Renal cortex interstitium (tissue), 11 donors: ENCODE data around the gene NPSR1. TPM values are rescaled to one million over a fixed set of nuclear protein-coding genes. Genes with fewer than 3 reads are reported as not detected.
"Not testable (repeated sequence)": the region's sequence is repeated elsewhere in the genome, so short reads cannot be mapped to it uniquely, and the experiment has no call there.

Experiments used
- DNase-seq, 11 donors: peaks; one replicate each; pipeline ENCODE4 v3.0.0-alpha.2; 2013; ENCODE audit warnings: low read depth in 9 of 11, low spot score in 4 of 11; ENCODE audit errors: extremely low read depth in 1 of 11
- polyA plus RNA-seq, 3 donors: library from polyadenylated mRNA; unstranded; fragments of 120-200 nt; gene quantifications; one replicate each; pipeline ENCODE4 v1.2.1, GENCODE V29; 2013; ENCODE audit not compliant: insufficient read length in 3 of 3

The NPSR1 gene
- polyA plus RNA-seq, 3 donors: 0.21 TPM; not detected in 2

DNA sequence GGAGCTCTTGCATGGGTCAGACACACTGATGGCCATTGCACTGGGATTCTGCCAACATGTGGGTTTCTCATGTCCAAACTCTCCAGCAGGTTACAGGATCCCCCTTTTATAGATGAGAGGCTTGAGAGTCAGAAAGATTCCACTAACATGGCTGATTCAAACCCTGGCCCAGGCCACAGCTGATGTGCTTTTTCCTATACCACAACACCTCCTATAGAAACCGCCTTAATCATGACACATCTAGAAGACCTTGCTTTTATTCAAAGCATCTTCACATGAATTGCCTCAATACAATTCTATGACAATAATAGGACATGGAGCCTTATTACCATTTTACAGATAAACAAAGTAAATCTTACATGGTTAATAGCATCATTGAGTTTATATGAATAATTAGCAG lies 190.7 kb downstream of the NPSR1 start:
- no peak for DNase-seq

DNA sequence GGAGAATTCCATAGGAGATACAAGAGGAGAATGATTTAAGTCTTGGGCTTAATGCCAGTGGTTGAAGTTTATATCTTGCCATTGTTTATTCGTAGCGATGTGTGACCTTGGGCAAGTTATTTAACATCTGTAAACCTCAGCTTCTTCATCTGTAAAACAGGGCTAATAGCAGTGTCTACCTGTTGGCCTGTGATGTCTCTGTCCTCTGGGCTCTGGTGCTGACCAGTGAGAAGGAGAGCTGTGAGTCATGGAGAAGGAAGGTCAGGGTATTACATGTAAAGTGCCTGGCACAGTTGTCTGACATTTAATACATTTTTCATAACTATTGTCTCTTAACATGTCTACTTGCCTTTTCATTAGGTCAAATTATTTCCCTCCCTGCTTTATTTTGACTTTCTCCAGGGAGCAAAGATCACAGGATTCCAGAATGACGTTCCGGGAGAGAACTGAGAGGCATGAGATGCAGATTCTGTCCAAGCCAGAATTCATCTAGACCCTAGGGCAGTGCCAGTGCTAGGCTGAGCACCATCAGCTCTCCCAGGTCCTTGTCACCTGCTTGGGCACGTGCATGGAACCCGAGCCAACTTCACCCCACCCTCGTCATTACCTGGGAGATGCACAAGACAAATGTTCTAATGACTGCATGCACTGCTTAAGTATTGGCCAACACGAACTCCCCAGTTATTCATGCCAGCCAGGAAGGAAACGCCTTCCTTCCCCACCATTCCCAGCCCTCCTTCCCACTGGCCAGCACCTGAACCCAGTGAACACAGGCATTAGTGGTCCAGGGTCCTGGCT lies 191.3 kb downstream of the NPSR1 start:
- no peak for DNase-seq

DNA sequence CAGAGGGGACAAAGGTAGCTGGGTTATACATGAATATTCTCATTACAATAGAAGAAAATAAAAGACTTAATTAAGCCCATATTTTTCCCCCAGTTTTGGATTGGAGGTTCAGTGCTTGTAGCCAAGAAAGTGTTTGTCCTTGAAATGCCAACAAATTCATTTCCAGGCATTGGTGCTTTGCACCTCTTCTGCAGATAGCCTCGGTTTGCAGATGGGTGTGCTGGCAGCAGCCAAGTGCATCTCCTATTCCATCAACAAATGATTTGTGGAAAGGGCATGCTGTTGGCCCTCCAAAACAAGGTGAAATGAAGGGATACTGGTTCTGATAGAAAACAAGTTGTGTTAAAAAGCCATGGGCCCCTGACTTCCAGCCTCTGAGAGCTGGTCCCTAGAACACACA lies 192.0 kb downstream of the NPSR1 start:
- no peak for DNase-seq

DNA sequence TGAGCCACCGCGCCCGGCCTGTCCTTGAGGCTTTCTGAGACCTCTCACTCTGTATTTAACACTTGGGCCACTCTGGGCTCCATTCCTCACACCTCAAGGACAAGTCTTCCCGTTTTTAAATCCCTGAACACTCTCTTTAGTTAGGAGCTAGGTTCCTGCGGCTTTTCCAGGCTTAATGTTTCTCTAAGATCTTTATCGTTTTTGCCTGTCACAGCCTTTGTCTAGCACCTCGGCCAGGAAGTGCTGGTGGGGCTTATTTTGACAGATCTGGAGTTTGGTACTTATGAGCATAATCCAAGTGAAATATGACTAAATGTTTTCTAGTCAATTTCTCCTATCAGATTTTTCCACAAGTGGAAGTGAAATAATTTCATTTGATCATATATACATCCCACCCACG lies 192.7 kb downstream of the NPSR1 start:
- no peak for DNase-seq

DNA sequence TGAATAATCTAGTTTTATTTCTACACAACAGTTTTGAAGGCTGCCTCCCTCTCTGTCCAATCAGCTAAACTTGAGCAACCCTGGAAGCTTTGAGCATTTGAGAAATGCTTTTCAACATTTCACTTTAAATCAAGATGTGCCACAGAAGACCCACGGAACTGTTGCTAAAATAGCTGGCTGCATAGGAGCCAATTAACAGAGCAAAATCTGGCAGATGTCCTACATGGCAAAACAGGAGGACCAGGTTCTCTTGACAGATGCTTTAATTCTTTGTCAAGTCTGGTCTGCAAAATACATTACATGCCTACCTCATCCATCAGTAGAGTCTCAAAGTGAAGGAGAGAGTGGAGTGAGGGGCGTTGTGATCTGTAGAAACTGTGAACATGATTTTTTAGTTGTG lies 193.4 kb downstream of the NPSR1 start:
- DNase-seq: no peak

DNA sequence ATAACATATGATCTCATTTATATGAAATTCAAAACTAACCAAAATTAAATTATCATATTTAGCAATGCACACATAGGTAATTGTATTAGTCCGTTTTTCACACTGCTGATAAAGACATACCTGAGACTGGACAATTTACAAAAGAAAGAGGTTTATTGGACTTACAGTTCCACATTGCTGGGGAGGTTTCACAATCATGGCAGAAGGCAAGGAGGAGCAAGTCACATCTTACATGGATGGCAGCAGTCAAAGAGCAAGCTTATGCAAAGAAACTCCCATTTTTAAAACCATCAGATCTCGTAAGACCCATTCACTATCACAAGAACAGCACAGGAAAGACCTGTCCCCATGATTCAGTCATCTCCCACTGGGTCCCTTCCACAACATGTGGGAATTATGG lies 200.4 kb downstream of the NPSR1 start:
- not testable (repeated sequence) for DNase-seq

DNA sequence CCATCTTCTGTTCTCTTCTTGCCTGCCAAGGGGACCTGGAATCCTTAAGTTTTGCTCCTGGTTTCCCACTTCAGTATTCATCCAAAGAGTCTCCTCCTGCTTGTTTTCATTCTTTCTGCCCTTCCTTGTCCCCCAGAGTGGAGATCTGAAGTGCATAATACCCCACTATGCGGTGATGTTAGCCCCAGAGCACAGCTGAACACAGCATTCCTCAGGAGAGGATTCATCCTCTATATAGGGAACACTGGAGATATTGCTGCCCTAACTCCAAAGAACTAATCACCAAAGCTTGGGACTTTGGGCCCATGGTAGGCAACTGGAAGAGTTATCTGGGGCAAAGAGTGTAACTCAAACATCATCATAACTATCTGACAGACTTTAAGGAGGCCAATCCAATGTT lies 201.3 kb downstream of the NPSR1 start:
- not testable (repeated sequence) for DNase-seq

DNA sequence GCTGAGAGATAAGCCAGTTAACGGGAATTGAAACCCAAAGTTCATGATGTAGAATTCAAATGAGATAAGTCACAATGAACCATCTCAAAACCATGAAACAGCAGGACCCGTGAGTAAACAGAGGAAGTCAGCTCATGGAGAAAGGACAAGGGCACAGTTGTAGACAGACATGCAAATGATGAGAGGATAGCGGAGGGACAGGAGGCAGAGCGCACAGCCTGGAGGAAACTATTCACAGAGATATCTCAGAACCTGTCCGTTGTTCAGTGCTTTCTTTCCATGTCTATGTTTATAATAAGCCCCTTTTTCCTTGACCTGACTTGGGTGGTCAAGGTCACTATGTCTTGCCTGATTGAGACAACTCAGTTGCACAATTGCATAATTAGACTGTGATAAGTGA lies 208.2 kb downstream of the NPSR1 start:
- DNase-seq: not testable (repeated sequence)

DNA sequence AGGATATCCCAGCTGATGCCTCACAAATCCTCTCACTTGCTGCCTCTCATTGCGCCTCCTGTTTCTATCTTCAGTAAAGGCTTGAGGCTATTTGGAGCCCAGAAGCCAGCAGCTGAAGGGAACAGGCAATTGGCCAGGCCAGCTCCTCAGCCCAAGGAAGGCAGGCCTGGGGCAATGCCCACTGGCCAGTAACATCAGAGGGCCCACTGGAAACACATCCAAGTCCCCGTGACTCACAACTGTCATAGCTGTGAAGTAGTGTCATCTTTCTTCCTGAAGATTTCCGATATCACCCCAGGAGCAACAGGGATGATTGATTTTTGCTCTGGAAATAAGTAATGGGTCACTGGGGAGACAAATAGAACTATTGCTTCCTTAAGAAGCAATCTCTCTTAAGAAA lies 209.3 kb downstream of the NPSR1 start:
- DNase-seq: not testable (repeated sequence)

DNA sequence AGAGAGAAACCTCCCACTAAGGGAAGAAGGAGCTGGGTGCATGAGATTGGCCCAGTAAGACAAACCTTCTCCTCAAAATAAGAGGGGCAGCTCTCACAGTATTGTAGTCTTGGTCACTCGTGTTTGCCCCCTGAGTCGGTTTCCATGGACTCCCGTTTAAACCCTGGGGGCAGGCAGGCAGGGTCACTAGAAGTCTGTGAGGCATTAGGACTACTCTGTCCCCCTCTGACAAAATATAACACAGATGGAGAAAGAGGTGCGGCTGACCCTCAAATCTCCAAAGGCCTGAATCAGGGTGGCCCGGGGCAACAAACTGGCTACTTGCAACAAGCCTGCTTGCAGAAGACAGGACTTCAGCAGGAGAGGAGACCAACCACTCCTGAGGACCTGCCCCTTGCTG lies 210.6 kb downstream of the NPSR1 start:
- not testable (repeated sequence) for DNase-seq

DNA sequence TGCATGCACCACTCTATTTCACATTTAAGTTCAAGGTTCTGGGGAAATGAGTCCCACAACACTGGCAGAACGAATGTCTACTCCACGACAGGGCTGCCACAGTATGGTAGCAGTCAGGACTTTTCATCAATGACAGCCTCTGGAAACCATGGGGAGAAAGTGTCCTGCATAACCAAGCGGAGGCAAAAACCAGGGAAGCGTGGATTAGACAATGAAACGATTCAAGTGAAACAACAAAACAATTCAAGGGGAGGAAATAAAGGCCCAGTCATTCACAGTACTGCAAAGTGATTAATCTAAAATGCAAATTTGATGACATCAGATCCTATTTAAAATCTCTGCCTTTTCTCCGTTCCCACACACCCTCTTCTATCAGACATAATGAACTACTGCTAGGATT lies 211.0 kb downstream of the NPSR1 start:
- no peak for DNase-seq

DNA sequence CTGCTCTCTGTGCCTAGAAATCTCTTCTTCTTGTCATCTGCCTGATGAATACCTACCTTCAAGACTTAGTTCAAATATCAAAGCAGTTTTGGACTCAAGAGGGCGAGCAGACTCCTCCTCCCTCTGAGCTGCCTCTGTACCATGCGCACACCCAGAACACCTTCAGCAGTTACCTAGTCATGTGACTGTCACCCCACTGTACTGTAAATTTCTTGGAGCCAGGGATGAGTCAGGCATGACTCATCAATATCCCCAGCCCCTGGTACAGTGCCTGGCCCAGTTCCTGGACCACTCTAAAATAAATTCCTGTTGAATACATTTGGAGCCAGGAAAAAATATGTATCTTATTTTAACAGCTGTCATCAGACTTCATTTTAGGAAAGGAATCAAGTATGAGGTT lies 212.0 kb downstream of the NPSR1 start:
- not testable (repeated sequence) for DNase-seq

DNA sequence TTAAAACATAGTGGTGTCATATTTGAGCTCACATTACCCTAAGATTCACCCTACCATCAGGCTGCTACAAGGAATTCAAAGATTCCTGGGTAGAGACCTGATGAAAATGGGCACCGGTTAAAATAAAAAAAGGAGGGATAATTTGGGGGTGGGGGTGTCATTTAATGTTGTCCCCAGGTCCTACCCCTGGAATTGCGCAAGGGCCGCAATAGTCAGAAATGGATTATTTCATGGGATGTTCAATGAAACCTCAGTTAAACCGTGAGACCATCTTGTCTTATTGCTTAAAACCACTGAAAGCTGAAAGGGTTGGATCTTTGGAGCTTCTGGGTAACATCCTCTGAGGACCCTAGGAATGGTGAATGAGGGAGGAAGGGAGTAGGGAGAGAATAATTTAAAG lies 216.3 kb downstream of the NPSR1 start:
- not testable (repeated sequence) for DNase-seq

DNA sequence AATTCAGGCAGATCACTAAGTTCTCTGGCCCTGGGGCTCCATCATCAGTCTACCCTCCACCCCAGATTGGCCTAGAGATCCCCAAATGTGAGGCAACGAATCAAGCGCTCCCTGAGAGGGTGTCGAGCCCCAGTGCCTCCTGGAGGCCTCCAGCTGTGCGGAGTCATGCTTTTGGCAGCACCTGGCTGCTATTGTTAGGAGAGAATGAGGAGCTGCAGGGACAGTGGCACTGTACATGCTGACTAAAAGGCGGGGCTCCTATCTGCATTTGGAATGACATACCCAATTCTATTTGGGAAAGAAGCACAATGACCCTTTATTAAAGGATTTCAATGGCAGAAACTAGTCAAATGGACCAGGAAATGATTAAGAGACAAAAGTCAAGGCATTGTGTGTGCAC lies 217.5 kb downstream of the NPSR1 start:
- DNase-seq: no peak

DNA sequence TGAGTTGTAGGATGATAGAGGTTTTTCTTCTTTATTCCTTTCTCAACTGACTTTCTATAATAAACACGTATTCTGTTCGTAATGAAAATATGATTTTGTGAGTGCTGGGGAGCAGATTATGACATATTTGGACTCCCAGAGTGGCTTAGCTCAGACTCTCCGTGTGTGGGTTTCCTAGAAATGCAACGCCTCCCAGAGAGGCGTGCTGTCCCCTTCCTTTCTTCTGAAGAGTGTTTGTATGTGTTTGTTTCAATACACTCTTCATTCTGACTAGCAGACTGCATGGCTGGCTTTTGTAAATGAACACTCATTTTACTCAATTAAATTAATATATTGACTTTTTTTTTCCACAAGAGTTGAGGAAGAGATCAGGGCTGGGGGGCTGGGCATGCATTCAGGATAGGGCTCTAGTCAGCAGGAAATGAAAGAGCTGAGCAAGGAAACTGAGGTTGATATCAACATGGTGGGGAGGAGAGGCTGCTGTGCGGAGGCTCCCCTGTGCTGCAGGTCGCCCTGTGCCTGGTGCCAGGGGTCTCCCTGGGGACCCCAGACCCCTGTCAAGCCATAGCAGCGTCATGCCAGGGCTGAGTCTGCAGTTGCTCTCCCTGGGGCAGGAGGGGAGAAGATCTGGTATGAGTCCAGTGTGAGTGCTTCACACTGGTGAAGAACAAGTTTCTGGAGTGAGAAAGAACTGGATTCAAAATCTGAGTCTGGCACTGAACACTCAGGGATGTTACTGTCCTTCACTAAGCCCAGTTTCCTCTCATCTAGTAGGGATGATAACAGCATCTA lies 221.1 kb downstream of the NPSR1 start:
- DNase-seq: not testable (repeated sequence)

DNA sequence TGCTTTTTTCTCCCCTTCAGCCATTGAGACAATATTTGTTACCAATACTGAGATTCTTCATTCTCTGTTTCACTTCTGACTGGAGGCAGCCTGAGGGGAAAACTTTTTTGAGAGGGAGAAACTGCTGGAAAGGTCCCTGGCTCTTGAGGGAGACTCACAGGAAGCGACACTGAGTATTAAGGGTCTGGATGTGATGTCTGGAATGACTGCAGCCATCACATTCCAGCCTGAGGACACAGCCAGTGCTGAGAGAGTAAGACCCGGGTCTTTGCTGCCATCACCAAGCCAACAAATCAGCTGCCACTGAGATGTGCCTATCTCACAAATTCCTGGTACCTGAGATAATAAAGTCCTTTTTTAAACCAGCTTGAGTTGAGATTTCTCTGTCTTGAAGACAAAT lies 221.9 kb downstream of the NPSR1 start:
- DNase-seq: no peak

DNA sequence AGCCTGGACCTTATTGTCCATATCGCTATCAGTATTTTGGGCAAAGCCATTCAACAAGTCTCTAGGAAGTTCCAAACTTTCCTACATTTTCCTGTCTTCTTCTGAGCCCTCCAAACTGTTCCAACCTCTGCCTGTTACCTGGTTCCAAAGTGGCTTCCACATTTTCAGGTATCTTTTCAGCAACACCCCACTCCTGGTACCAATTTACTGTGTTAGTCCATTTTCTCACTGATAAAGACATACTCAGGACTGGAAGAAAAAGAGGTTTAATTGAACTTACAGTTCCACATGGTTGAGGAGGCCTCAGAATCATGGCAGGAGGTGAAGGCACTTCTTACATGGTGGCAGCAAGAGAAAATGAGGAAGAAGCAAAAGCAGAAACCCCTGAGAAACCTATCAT lies 225.8 kb downstream of the NPSR1 start:
- not testable (repeated sequence) for DNase-seq

DNA sequence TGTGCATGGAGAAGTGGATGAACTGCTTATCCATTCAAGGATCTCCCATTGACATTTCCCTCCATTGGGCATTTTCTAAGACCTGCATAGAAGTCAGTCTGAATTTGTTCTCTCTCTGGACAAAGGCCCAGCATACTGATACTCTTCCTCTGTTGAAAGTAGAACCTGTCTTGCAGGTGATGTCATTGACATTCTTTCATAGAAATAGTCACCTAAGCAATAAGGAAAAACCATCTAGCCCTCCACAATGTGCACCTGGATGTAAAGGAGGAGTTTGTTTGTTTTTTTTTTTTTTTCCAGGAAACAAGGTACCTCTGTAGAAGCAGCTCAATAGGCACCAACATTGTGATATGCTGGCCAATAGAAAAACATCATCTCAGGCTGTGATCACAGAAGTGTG lies 228.8 kb downstream of the NPSR1 start:
- no peak for DNase-seq

DNA sequence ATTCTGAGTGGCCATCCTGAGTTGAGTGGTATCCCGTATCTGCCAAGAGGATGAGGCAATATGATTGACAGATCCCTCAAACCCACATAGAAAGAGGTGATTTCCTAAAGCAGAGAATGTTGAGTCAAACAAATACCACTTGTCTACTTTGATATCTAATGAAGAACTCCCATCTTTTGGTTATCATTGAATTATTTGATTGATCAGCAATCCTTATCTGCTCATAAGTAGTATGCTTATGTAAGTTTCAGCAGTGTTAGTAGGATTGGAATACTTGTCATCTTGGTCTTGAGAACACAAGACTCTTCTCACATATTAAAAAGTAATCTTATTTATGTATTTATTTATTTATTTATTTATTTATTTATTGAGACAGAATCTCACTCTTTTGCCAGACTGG lies 231.9 kb downstream of the NPSR1 start:
- no peak for DNase-seq

DNA sequence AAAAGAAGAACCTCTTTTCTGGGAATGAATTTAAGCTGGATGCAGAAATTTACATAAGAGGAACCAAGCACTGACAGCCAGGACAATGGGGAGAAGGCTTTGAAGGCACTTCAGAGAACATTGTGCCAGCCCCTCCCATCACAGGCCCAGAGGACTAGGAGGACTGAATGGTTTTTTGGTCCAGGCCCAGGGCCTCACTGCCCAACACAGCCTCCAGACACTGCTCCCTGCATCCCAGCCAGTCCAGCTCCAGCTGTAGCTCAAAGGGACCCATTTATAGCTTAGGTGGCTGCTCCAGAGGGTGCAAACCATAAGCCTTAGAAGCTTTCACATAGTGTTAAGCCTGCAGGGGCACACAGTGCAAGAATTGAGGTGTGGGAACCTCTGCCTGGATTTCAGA lies 237.2 kb downstream of the NPSR1 start:
- no peak for DNase-seq
